Measurements from ENCODE around the gene AFTPH.

DNA sequence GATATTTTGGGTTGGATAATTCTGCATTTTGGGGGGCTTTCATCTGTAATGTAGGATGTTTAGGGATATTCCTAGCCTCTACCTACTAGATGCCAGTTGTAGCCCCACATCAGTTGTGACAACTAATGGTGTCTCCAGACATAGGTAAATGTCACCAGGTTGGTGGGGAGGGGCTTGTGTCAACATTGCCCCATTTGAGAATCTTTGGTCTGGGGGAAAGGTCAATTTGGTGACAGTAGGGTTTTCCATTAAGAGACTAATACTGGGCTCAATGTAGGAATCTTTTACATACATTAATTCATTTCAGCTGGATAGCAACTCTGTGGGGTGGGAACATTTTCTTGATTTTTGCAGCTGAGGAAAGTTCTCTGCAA is 6.6 kb upstream of the AFTPH start:
- TF ChIP-seq, protein P1, sequence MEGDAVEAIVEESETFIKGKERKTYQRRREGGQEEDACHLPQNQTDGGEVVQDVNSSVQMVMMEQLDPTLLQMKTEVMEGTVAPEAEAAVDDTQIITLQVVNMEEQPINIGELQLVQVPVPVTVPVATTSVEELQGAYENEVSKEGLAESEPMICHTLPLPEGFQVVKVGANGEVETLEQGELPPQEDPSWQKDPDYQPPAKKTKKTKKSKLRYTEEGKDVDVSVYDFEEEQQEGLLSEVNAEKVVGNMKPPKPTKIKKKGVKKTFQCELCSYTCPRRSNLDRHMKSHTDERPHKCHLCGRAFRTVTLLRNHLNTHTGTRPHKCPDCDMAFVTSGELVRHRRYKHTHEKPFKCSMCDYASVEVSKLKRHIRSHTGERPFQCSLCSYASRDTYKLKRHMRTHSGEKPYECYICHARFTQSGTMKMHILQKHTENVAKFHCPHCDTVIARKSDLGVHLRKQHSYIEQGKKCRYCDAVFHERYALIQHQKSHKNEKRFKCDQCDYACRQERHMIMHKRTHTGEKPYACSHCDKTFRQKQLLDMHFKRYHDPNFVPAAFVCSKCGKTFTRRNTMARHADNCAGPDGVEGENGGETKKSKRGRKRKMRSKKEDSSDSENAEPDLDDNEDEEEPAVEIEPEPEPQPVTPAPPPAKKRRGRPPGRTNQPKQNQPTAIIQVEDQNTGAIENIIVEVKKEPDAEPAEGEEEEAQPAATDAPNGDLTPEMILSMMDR (conservative IDR thresholded peaks at IDR 0.05; ENCODE audit: low read depth, low read length): no peak
- TF ChIP-seq EZH2 (IDR thresholded peaks at IDR 0.05; ENCODE audit: borderline replicate concordance, low read depth, low read length, poor library complexity, severe bottlenecking): no peak
